ENCODE data around the gene ZSCAN32. TPM values are rescaled to one million over a fixed set of nuclear protein-coding genes. Genes with fewer than 3 reads are reported as not detected.

Gene ZSCAN32
- total RNA-seq, 1 experiment from 2014 or later, result 18.9 TPM

- no peak for ATAC-seq
- Histone ChIP-seq H3K27ac (ENCODE audit: low read length) (no peak overlapping the region), H3K4me3 (ENCODE audit: low read depth in 2 of 2, low read length in 2 of 2) (no peak overlapping the region), H3K4me1 (ENCODE audit: control insufficient read depth, insufficient read depth, low read length) (no peaks in the 10 kb centered on the region), H3K9me3 (ENCODE audit: control insufficient read depth, insufficient read depth, low read depth, low read length) (peaks cover 20% of the 10 kb centered on the region), H3K36me3 (ENCODE audit: control insufficient read depth, insufficient read depth, low read length) (no peaks in the 10 kb centered on the region), H3K27me3 (ENCODE audit: control insufficient read depth, insufficient read depth, low read length) (no peaks in the 10 kb centered on the region)
- DNase-seq (ENCODE audit: low read depth, low spot score), result no peak
- POLR2A ChIA-PET, result no interaction called here
- TF ChIP-seq REST (IDR thresholded peaks at IDR 0.05; ENCODE audit: insufficient read depth in 1 of 2, low read depth in 2 of 2, low read length in 1 of 2) (no peak), TCF7L2 (IDR thresholded peaks at IDR 0.05; ENCODE audit: low read depth, low read length) (no peak), SIN3A (IDR thresholded peaks at IDR 0.05; ENCODE audit: borderline replicate concordance, insufficient read depth, low read depth, low read length) (no peak), CTCF (IDR thresholded peaks at IDR 0.05) (no peak), POLR2AphosphoS5 (IDR thresholded peaks at IDR 0.05; ENCODE audit: low read depth, low read length) (no peak)
- CTCF ChIA-PET, result interaction anchor here (0.7 kb wide), 1 partner anchor 137 kb away, joined by 3 read pairs; no protein-coding TSS in a partner anchor
- intact Hi-C loops (cut with micrococcal nuclease; ENCODE audit: unreplicated experiment), result no loop called here
- in situ Hi-C loops (cut with HindIII; ENCODE audit: low pct_unique_long_range_greater_than_20kb, low sequenced_read_pairs), result no loop called here
- no TSS peak for BruUV-seq (replicated peaks)
Measured at GRCh38 chr16:3413730-3414379, 13.1 kb upstream of the ZSCAN32 start.

GRCh38 chr16:3408561-3409197 lies 7.9 kb upstream of the ZSCAN32 start:
- no peak overlapping the region for H3K27ac ChIP-seq (ENCODE audit: low read length)
- ChIA-PET CTCF (no interaction called here), POLR2A (no interaction called here)
- TF ChIP-seq CTCF (IDR thresholded peaks at IDR 0.05), result no peak
- TF ChIP-seq REST (IDR thresholded peaks at IDR 0.05; ENCODE audit: insufficient read depth in 1 of 2, low read depth in 2 of 2, low read length in 1 of 2), result no peak
- no peak for TF ChIP-seq TCF7L2 (IDR thresholded peaks at IDR 0.05; ENCODE audit: low read depth, low read length)
- TF ChIP-seq SIN3A (IDR thresholded peaks at IDR 0.05; ENCODE audit: borderline replicate concordance, insufficient read depth, low read depth, low read length), result no peak
- TF ChIP-seq POLR2AphosphoS5 (IDR thresholded peaks at IDR 0.05; ENCODE audit: low read depth, low read length), result no peak
- DNase-seq (ENCODE audit: low read depth, low spot score), result no peak
- no peak overlapping the region for H3K4me3 ChIP-seq (ENCODE audit: low read depth in 2 of 2, low read length in 2 of 2)
- in situ Hi-C loops (cut with HindIII; ENCODE audit: low pct_unique_long_range_greater_than_20kb, low sequenced_read_pairs) (no loop called here), intact Hi-C loops (cut with micrococcal nuclease; ENCODE audit: unreplicated experiment) (no loop called here)
- BruUV-seq (replicated peaks), result no TSS peak
- ATAC-seq, result no peak
- H3K4me1 ChIP-seq (ENCODE audit: control insufficient read depth, insufficient read depth, low read length), result no peaks in the 10 kb centered on the region
- H3K36me3 ChIP-seq (ENCODE audit: control insufficient read depth, insufficient read depth, low read length), result no peaks in the 10 kb centered on the region
- H3K9me3 ChIP-seq (ENCODE audit: control insufficient read depth, insufficient read depth, low read depth, low read length), result peaks cover 67% of the 10 kb centered on the region
- no peaks in the 10 kb centered on the region for H3K27me3 ChIP-seq (ENCODE audit: control insufficient read depth, insufficient read depth, low read length)

Data from Panc1 (cell line).